NCI-H2196 treated with DMSO at 0.1 percent for 48 hours (cell line): Measurements from ENCODE around the gene CPN2.

Experiments used
- DNase-seq: peaks from one replicate; lab custom pipeline; 2025; ENCODE audit not compliant: unreplicated experiment; lab: John Stamatoyannopoulos, UW

CPN2 gene

GRCh38 chr3:194351080-194351672, at the start of gene CPN2:
Gene CPN2, minus strand, starts transcription at chr3:194351328. Its CDS starts 8,626 bp downstream, at chr3:194342702.
- no peak for DNase-seq

GRCh38 chr3:194399874-194400411, 48.8 kb upstream of the CPN2 start:
- DNase-seq: no peak

- DNase-seq: no peak
Measured at GRCh38 chr3:194399166-194399565, 48.0 kb upstream of the CPN2 start, which contains the start of gene GP5. Gene GP5, minus strand, starts transcription at chr3:194399266. Its CDS starts 984 bp downstream, at chr3:194398282.

- DNase-seq: no peak
Measured at GRCh38 chr3:194397757-194398312, 46.7 kb upstream of the CPN2 start.

GRCh38 chr3:194396859-194397756, 46.0 kb upstream of the CPN2 start:
- no peak for DNase-seq

- no peak for DNase-seq
Measured at GRCh38 chr3:194396539-194396858, 45.4 kb upstream of the CPN2 start.

- no peak for DNase-seq
Measured at GRCh38 chr3:194395778-194396538, 44.8 kb upstream of the CPN2 start.

GRCh38 chr3:194395212-194395611, 44.1 kb upstream of the CPN2 start:
- DNase-seq: no peak

GRCh38 chr3:194392576-194392975, 41.4 kb upstream of the CPN2 start:
- no peak for DNase-seq

GRCh38 chr3:194390835-194391234, 39.7 kb upstream of the CPN2 start:
- no peak for DNase-seq

GRCh38 chr3:194389269-194389668, 38.1 kb upstream of the CPN2 start:
- DNase-seq: no peak

- no peak for DNase-seq
Measured at GRCh38 chr3:194387926-194388418, 36.8 kb upstream of the CPN2 start.

GRCh38 chr3:194387276-194387675, 36.1 kb upstream of the CPN2 start:
- DNase-seq: no peak

- DNase-seq: peak; percentile 49
Measured at GRCh38 chr3:194386648-194387047, 35.5 kb upstream of the CPN2 start.

GRCh38 chr3:194386066-194386465, 34.9 kb upstream of the CPN2 start:
- DNase-seq: no peak

GRCh38 chr3:194384569-194385001, 33.5 kb upstream of the CPN2 start:
- no peak for DNase-seq

- DNase-seq: no peak
Measured at GRCh38 chr3:194384156-194384555, 33.0 kb upstream of the CPN2 start.

GRCh38 chr3:194383276-194383940, 32.3 kb upstream of the CPN2 start:
- no peak for DNase-seq

- no peak for DNase-seq
Measured at GRCh38 chr3:194382892-194383223, 31.7 kb upstream of the CPN2 start.

- no peak for DNase-seq
Measured at GRCh38 chr3:194382196-194382891, 31.2 kb upstream of the CPN2 start.
